Left lung (tissue), 10 donors: ENCODE data around the gene VWA5B1. TPM values are rescaled to one million over a fixed set of nuclear protein-coding genes. Genes with fewer than 3 reads are reported as not detected.

Experiments used
- ATAC-seq: fragments of 200-7000 bp; cut with Tn5 transposase; one replicate; pipeline ENCODE4 v1.9.1; 2020; ENCODE audit warnings: moderate library complexity
- DNase-seq, 4 donors: peaks; one replicate each; pipeline ENCODE4 v3.0.0-alpha.2; 2013 to 2020
- H3K27ac ChIP-seq, 2 donors: fragments of 200-600 bp; sonication (generic) in 1 of 2; one replicate each; pipeline versions ENCODE4 v1.5.0 to v1.8.0; 2020 to 2021
- H3K27me3 ChIP-seq, 2 donors: fragments of 200-600 bp; sonication (generic) in 1 of 2; one replicate each; pipeline versions ENCODE4 v1.5.0 to v1.8.0; 2020 to 2021
- H3K36me3 ChIP-seq, 2 donors: fragments of 200-600 bp; sonication (generic) in 1 of 2; one replicate each; pipeline versions ENCODE4 v1.5.0 to v1.8.0; 2020 to 2021
- H3K4me1 ChIP-seq, 2 donors: fragments of 200-600 bp; one replicate each; pipeline ENCODE4 v1.8.0; 2021
- H3K4me3 ChIP-seq, 2 donors: fragments of 200-600 bp; sonication (generic) in 1 of 2; one replicate each; pipeline versions ENCODE4 v1.5.0 to v1.8.0; 2020 to 2021; ENCODE audit warnings: mild to moderate bottlenecking in 1 of 2
- H3K9me3 ChIP-seq, 2 donors: fragments of 200-600 bp; sonication (generic) in 1 of 2; one replicate each; pipeline versions ENCODE4 v1.5.0 to v1.8.0; 2020 to 2021
- intact Hi-C, 2 donors: fragments of 100-400 bp; cut with DNase I; formaldehyde crosslinking; loops; one replicate each; pipeline versions ENCODE4 v1.11.2 to v1.14.2; 2022
- polyA plus RNA-seq, 6 donors: library from polyadenylated mRNA; unstranded; fragments of 120-200 nt; gene quantifications; one replicate each; pipeline ENCODE4 v1.2.1, GENCODE V29; 2013; ENCODE audit not compliant: insufficient read length in 6 of 6
- total RNA-seq, 2 donors: library from RNA; stranded (reverse); fragmentation: NEBNext Ultra II Directional; extraction: Animal tissue kit (Norgen Biotek cat#: 25700); gene quantifications; one replicate each; pipeline ENCODE4 v1.2.1, GENCODE V29; 2021
- TF ChIP-seq, protein P1 (sequence below), 2 donors: fragments of 200-600 bp; sonication (generic) in 1 of 2; IDR thresholded peaks; one replicate each; pipeline versions ENCODE4 v1.5.0 to v1.8.0; 2021; ENCODE audit warnings: antibody characterized with exemption in 2 of 2
- donor health status: DM: no; HTN: yes; CAD: no.
- donor health status: DM: no; HTN: no; CAD: no.

The VWA5B1 gene
- total and polyA plus RNA-seq, 8 donors = 0.15 to 1.2 (median 0.70) TPM

DNA sequence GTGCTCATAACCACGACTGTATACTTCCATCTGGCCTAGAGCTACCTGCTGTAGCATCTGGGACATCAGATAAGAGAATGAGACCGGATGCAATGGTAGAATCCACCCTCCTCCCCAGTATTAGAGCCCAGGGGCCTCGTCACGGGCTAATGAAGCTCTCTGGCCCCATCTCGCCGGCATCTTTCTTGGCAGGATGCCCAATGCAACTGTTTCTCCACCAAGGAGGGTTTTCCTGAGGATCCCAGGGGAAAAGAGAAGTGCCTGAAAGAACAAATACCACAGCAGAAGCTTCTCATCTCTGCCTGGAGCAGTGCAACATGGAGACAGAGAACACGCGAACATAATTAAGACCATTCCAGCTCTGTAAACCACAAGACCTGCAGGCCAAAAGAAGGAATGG is 80.0 kb downstream of the VWA5B1 start:
- Histone ChIP-seq H3K36me3 (no peaks in the 10 kb centered on the region), H3K27me3 (peaks cover 22 to 86% of the 10 kb centered on the region in 2 donors), H3K4me3 (no peak overlapping the region), H3K4me1 (peaks cover 0 to 6% of the 10 kb centered on the region in 2 donors), H3K27ac (no peak overlapping the region), H3K9me3 (no peaks in the 10 kb centered on the region)
- DNase-seq (peak in 1 of 4 donors; percentile 10), ATAC-seq (no peak)
- intact Hi-C loops = loop anchor here in 1 of 2 donors (10.0 kb wide), 1 partner anchor 114 kb away; the partner anchor contains the start of gene CAMK2N1
- TF ChIP-seq, protein P1, sequence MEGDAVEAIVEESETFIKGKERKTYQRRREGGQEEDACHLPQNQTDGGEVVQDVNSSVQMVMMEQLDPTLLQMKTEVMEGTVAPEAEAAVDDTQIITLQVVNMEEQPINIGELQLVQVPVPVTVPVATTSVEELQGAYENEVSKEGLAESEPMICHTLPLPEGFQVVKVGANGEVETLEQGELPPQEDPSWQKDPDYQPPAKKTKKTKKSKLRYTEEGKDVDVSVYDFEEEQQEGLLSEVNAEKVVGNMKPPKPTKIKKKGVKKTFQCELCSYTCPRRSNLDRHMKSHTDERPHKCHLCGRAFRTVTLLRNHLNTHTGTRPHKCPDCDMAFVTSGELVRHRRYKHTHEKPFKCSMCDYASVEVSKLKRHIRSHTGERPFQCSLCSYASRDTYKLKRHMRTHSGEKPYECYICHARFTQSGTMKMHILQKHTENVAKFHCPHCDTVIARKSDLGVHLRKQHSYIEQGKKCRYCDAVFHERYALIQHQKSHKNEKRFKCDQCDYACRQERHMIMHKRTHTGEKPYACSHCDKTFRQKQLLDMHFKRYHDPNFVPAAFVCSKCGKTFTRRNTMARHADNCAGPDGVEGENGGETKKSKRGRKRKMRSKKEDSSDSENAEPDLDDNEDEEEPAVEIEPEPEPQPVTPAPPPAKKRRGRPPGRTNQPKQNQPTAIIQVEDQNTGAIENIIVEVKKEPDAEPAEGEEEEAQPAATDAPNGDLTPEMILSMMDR (IDR thresholded peaks at IDR 0.05) = no peak

DNA sequence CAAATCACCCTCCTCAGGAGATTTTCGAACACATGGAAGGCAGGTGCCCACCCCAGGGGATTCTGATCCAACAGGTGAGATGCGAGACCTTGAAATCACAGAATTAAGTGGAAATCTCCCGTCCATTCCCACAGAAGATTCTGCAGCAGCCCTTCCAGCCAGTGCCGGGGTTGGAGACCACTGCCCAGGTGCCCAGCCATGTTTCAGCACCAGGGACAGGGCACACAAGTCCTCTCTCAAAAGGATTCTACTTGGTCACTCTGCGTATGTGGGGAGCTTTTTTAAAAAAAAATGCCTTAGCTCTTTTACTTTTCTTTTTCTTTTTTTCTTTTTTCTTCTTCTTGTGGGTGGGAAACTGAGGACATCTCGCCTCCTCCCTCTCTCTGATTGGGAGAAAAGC is 80.7 kb downstream of the VWA5B1 start:
- Histone ChIP-seq H3K4me1 (peaks cover 0 to 5% of the 10 kb centered on the region in 2 donors), H3K27ac (no peak overlapping the region), H3K36me3 (no peaks in the 10 kb centered on the region), H3K9me3 (no peaks in the 10 kb centered on the region), H3K4me3 (no peak overlapping the region), H3K27me3 (peaks cover 14 to 86% of the 10 kb centered on the region in 2 donors)
- DNase-seq (peak in 1 of 4 donors; percentile 55), ATAC-seq (no peak)
- TF ChIP-seq, protein P1 (IDR thresholded peaks at IDR 0.05) = no peak
- intact Hi-C loops = loop anchor here in 1 of 2 donors (10.0 kb wide), 1 partner anchor 113 kb away; the partner anchor contains the start of gene CAMK2N1

DNA sequence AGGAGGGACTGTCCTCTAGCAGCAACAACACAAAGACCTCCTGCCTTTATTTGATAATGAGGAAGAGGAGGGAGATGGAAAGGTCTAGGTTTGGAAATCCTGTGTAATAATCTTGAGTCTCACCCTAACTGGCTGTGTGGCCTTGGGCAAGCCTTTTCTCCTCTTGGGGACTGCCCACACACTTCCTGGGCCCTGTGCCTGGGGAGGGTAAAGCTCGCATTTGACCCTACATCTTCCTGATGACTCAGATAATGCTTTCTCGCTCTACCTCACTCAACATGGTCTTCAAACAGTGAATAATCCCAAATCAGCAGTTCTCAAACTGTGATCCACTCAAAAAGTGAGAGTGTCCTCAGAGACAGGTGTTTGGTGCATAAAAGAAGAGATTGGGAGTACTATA is 81.2 kb downstream of the VWA5B1 start:
- H3K27me3 ChIP-seq = peaks cover 10 to 85% of the 10 kb centered on the region in 2 donors
- ATAC-seq = no peak

DNA sequence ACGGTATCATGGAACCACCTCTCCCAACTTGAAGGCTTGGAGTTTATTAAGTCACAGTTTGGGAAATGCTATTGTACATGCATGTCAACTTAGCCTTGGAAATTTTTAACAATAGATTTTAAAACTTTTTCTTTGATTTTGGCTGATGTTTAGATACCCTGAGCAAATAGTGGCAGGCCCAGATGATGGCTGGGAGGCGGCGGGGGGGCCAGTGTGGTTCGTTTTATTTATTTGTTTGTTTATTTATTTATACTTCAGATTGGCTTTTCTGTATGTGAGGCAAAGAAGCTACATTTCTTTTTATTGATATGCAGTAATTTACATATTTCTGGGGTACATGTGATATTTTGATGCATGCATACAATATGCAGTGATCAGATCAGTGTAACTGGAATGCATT is 82.0 kb downstream of the VWA5B1 start:
- DNase-seq (no peak), ATAC-seq (no peak)
- Histone ChIP-seq H3K9me3 (no peaks in the 10 kb centered on the region), H3K4me1 (no peaks in the 10 kb centered on the region), H3K27me3 (peaks cover 2 to 80% of the 10 kb centered on the region in 2 donors), H3K4me3 (no peak overlapping the region), H3K36me3 (no peaks in the 10 kb centered on the region), H3K27ac (no peak overlapping the region)
- intact Hi-C loops = loop anchor here in 1 of 2 donors (10.0 kb wide), 1 partner anchor 112 kb away; the partner anchor contains the start of gene CAMK2N1
- TF ChIP-seq, protein P1 (IDR thresholded peaks at IDR 0.05) = no peak

More for the DNA sequence above, 81.2 kb downstream of the VWA5B1 start:
- intact Hi-C loops = loop anchor here in 1 of 2 donors (10.0 kb wide), 1 partner anchor 113 kb away; the partner anchor contains the start of gene CAMK2N1
- H3K27ac ChIP-seq = no peak overlapping the region
- no peaks in the 10 kb centered on the region for H3K9me3 ChIP-seq
- DNase-seq = no peak
- no peaks in the 10 kb centered on the region for H3K36me3 ChIP-seq
- peaks cover 0 to under 1% of the 10 kb centered on the region in 2 donors for H3K4me1 ChIP-seq
- H3K4me3 ChIP-seq = no peak overlapping the region
- TF ChIP-seq, protein P1 (IDR thresholded peaks at IDR 0.05) = no peak

DNA sequence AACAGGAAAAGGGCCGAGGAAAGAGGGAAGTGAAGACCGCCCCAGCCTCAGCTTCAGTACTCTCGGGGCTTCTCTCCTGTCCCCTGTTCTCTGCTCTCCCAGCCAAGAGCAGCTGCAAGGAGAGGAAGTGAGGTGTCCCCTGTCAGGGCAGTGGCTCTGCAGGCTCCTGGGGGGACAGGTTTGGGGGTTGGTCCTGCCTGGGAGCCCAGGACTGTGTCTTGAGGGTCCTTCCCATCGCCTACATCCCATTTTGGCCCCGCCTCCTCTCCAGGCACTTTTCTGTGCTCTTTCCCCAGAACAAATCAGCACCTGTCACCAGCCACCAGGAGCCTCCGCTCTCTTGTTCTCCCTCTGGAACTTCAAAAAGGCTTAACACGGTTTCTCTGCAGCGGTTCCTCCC is 82.6 kb downstream of the VWA5B1 start:
- Histone ChIP-seq H3K36me3 (no peaks in the 10 kb centered on the region), H3K4me3 (no peak overlapping the region), H3K9me3 (no peaks in the 10 kb centered on the region), H3K4me1 (no peaks in the 10 kb centered on the region), H3K27ac (no peak overlapping the region), H3K27me3 (peaks cover 0 to 74% of the 10 kb centered on the region in 2 donors)
- intact Hi-C loops = loop anchor here in 1 of 2 donors (10.0 kb wide), 1 partner anchor 112 kb away; the partner anchor contains the start of gene CAMK2N1
- ATAC-seq (no peak), DNase-seq (no peak)
- TF ChIP-seq, protein P1 (IDR thresholded peaks at IDR 0.05) = no peak
